HG02588 (cell line): Measurements from ENCODE around the gene PASD1.
"Not testable (repeated sequence)": the region's sequence is repeated elsewhere in the genome, so short reads cannot be mapped to it uniquely, and the experiment has no call there.

Experiments used
- ATAC-seq: cut with Tn5 transposase; IDR thresholded peaks from one replicate; pipeline ENCODE4 v1.9.1; 2021; ENCODE audit warnings: mild to moderate bottlenecking, moderate library complexity; ENCODE audit not compliant: unreplicated experiment

The PASD1 gene

GRCh38 chrX:151609222-151609621 is 45.7 kb downstream of the PASD1 start:
- ATAC-seq, result no peak

GRCh38 chrX:151621422-151621821 is 57.9 kb downstream of the PASD1 start:
- no peak for ATAC-seq

- ATAC-seq, result no peak
These were observed 61.2 kb downstream of the PASD1 start for GRCh38 chrX:151624677-151625076.

- ATAC-seq, result no peak
These were observed 68.3 kb downstream of the PASD1 start for GRCh38 chrX:151631822-151632221.

- ATAC-seq, result no peak
These were observed 69.7 kb downstream of the PASD1 start for GRCh38 chrX:151633157-151633556.

GRCh38 chrX:151634937-151635336 is 71.5 kb downstream of the PASD1 start:
- no peak for ATAC-seq

- no peak for ATAC-seq
These were observed 78.1 kb downstream of the PASD1 start for GRCh38 chrX:151641564-151641963.

GRCh38 chrX:151675121-151675746 is 111.8 kb downstream of the PASD1 start:
- no peak for ATAC-seq

GRCh38 chrX:151676196-151676595 is 112.7 kb downstream of the PASD1 start:
- ATAC-seq, result no peak

GRCh38 chrX:151679798-151680402 is 116.4 kb downstream of the PASD1 start:
- no peak for ATAC-seq

GRCh38 chrX:151680805-151681204 is 117.3 kb downstream of the PASD1 start:
- peak; percentile 69 for ATAC-seq

GRCh38 chrX:151687635-151688034 is 124.2 kb downstream of the PASD1 start:
- no peak for ATAC-seq

- no peak for ATAC-seq
These were observed 125.2 kb downstream of the PASD1 start for GRCh38 chrX:151688695-151689094.

- no peak for ATAC-seq
These were observed 129.3 kb downstream of the PASD1 start for GRCh38 chrX:151692825-151693224.

- ATAC-seq, result no peak
These were observed 130.6 kb downstream of the PASD1 start for GRCh38 chrX:151694121-151694520.

GRCh38 chrX:151694661-151695582 is 131.4 kb downstream of the PASD1 start, which contains the start of gene PRRG3:
Gene PRRG3 (plus strand): TSS chrX:151695458. CDS start chrX:151698815, 3,357 bp downstream.
- ATAC-seq, result no peak

- ATAC-seq, result no peak
These were observed 132.3 kb downstream of the PASD1 start for GRCh38 chrX:151695583-151696340.

GRCh38 chrX:151697082-151697481 is 133.6 kb downstream of the PASD1 start:
- not testable (repeated sequence) for ATAC-seq

- ATAC-seq, result no peak
These were observed 134.0 kb downstream of the PASD1 start for GRCh38 chrX:151697522-151697921.

GRCh38 chrX:151698485-151698884 is 135.0 kb downstream of the PASD1 start:
- no peak for ATAC-seq

GRCh38 chrX:151699746-151700145 is 136.3 kb downstream of the PASD1 start:
- ATAC-seq, result no peak
